Lower leg skin (tissue), 3 donors: Measurements from ENCODE around the gene CACNA1B.

Experiments
- POLR2A ChIP-seq, 2 donors: fragments of 450-650 bp; IDR thresholded peaks; one replicate each; pipeline ENCODE4 v1.6.1; 2016 to 2017; ENCODE audit warnings: antibody characterized with exemption in 2 of 2, mild to moderate bottlenecking in 1 of 2, moderate library complexity in 1 of 2
- TF ChIP-seq, protein P1 (sequence below), 3 donors: fragments of 450-650 bp; IDR thresholded peaks; one replicate each; pipeline ENCODE4 v1.5.1; 2016; ENCODE audit warnings: antibody characterized with exemption in 3 of 3, mild to moderate bottlenecking in 3 of 3, moderate library complexity in 2 of 3

DNA sequence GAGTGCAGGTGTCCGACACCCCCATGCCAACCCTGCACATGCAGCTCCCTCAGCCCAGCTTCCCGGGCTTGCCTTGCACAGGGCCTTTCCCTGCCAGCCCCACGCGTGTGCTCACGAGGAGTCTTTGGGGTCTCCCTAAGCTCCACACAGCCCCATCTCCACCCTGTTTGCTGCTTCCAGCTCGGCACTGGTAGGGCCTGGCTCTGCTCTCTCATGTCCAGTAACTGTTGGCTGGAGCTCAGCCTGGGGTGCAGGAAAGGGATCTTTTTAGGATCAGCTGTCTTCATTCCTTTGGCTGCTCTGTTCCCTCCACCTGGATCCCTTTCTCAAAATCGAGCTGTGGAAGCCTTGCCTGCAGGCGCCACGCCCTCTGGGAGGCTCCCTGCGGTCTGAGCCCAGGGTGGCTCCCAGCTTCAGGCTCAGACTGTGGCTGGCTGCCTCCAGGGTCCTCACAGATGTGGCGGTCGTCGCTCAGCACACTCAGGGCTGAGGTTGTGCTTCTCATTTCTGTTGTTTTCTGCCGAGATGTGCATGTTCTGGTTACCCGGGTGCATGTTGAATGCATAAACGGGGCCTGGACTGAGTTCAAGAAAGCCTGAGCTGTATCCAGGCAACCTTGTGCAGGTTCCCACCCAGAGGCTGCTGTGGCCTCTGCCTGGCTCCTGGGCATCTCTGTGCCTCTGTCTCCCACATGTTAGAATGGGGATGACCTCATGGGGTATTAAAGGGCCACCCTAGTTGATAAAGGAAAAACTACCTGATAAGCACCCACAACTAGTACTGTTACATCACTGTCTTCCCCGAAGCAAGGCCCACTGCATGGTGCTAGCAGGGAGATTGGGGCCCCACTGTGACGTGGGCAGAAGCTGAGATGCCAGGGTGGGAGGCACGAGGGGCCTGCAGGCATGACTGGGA, 4.3 kb downstream of the CACNA1B start:
- TF ChIP-seq, protein P1, sequence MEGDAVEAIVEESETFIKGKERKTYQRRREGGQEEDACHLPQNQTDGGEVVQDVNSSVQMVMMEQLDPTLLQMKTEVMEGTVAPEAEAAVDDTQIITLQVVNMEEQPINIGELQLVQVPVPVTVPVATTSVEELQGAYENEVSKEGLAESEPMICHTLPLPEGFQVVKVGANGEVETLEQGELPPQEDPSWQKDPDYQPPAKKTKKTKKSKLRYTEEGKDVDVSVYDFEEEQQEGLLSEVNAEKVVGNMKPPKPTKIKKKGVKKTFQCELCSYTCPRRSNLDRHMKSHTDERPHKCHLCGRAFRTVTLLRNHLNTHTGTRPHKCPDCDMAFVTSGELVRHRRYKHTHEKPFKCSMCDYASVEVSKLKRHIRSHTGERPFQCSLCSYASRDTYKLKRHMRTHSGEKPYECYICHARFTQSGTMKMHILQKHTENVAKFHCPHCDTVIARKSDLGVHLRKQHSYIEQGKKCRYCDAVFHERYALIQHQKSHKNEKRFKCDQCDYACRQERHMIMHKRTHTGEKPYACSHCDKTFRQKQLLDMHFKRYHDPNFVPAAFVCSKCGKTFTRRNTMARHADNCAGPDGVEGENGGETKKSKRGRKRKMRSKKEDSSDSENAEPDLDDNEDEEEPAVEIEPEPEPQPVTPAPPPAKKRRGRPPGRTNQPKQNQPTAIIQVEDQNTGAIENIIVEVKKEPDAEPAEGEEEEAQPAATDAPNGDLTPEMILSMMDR (IDR thresholded peaks at IDR 0.05), result no peak
- TF ChIP-seq POLR2A (IDR thresholded peaks at IDR 0.05), result no peak
